ENCODE data around the gene FAM151A.

Gene FAM151A

GRCh38 chr1:54623216-54624007 is at the start of gene FAM151A:
Gene FAM151A, minus strand, starts transcription at chr1:54623525. Its CDS starts 130 bp downstream, at chr1:54623395.
- no peak for DNase-seq

- peak; percentile 9 to 59 (median 18) for DNase-seq
Measured at GRCh38 chr1:54671985-54672608, 48.8 kb upstream of the FAM151A start.

GRCh38 chr1:54668567-54668966 is 45.2 kb upstream of the FAM151A start:
- no peak for DNase-seq

- DNase-seq = no peak
Measured at GRCh38 chr1:54667797-54668196, 44.5 kb upstream of the FAM151A start.

GRCh38 chr1:54666333-54666732 is 43.0 kb upstream of the FAM151A start:
- DNase-seq = no peak

GRCh38 chr1:54665852-54666251 is 42.5 kb upstream of the FAM151A start:
- no peak for DNase-seq

GRCh38 chr1:54664364-54664763 is 41.0 kb upstream of the FAM151A start:
- DNase-seq = no peak

GRCh38 chr1:54663725-54664124 is 40.4 kb upstream of the FAM151A start:
- DNase-seq = no peak

- no peak for DNase-seq
Measured at GRCh38 chr1:54658164-54658913, 35.0 kb upstream of the FAM151A start.

- no peak for DNase-seq
Measured at GRCh38 chr1:54653036-54653435, 29.7 kb upstream of the FAM151A start.

GRCh38 chr1:54652168-54652567 is 28.8 kb upstream of the FAM151A start:
- no peak for DNase-seq

GRCh38 chr1:54651608-54652007 is 28.3 kb upstream of the FAM151A start:
- DNase-seq = no peak

GRCh38 chr1:54650417-54650816 is 27.1 kb upstream of the FAM151A start:
- DNase-seq = no peak

- no peak for DNase-seq
Measured at GRCh38 chr1:54649921-54650320, 26.6 kb upstream of the FAM151A start.

- no peak for DNase-seq
Measured at GRCh38 chr1:54649130-54649898, 26.0 kb upstream of the FAM151A start.

- DNase-seq = no peak
Measured at GRCh38 chr1:54645806-54646676, 22.7 kb upstream of the FAM151A start.

- DNase-seq = no peak
Measured at GRCh38 chr1:54643736-54644135, 20.4 kb upstream of the FAM151A start.

GRCh38 chr1:54640863-54641836 is 17.8 kb upstream of the FAM151A start, which contains the start of gene MROH7:
Gene MROH7, plus strand, starts transcription at chr1:54641786. Its CDS starts 11,141 bp downstream, at chr1:54652927.
- no peak for DNase-seq

GRCh38 chr1:54640361-54640760 is 17.0 kb upstream of the FAM151A start:
- no peak for DNase-seq
